WTC11 (cell line): ENCODE measurements around the gene ELMO1. TPM values are rescaled to one million over a fixed set of nuclear protein-coding genes. Genes with fewer than 3 reads are reported as not detected.

Experiments
- ATAC-seq: fragments of 200-7000 bp; cut with Tn5 transposase; 2 replicates; pipeline ENCODE4 v1.10.0; 2021; ENCODE audit warnings: mild to moderate bottlenecking, moderate library complexity
- CTCF ChIA-PET: fragments of 300-600 bp; sonication (Branson Sonifier 250); formaldehyde crosslinking; loops from one replicate; lab custom pipeline; 2021; ENCODE audit warnings: antibody characterized with exemption; lab: Charles Lee
- POLR2A ChIA-PET: fragments of 350-600 bp; sonication (Branson Sonifier 250); formaldehyde crosslinking; loops from one replicate; lab custom pipeline; 2021; ENCODE audit warnings: antibody characterized with exemption; lab: Charles Lee
- DNase-seq: peaks from one replicate; pipeline ENCODE4 v3.0.0; 2021; ENCODE audit warnings: low spot score
- H3K27ac Mint-ChIP-seq: 2 replicates; pipeline ENCODE4 v1.8.0; 2021; ENCODE audit warnings: mixed read lengths
- H3K27me3 Mint-ChIP-seq: 2 replicates; pipeline ENCODE4 v1.8.0; 2021; ENCODE audit warnings: low read depth, mild to moderate bottlenecking, moderate library complexity, mixed read lengths
- H3K36me3 Mint-ChIP-seq: 2 replicates; pipeline ENCODE4 v1.8.0; 2021; ENCODE audit warnings: mixed read lengths
- H3K4me1 Mint-ChIP-seq: 2 replicates; pipeline ENCODE4 v1.8.0; 2022; ENCODE audit warnings: mixed read lengths
- H3K4me3 Mint-ChIP-seq: 2 replicates; pipeline ENCODE4 v1.8.0; 2021; ENCODE audit warnings: mild to moderate bottlenecking, moderate library complexity, mixed read lengths
- H3K9me3 Mint-ChIP-seq: 2 replicates; pipeline ENCODE4 v1.8.0; 2021; ENCODE audit warnings: mixed read lengths
- ATF1 ChIP-seq: sonication (generic); formaldehyde crosslinking; IDR thresholded peaks from 2 replicates; pipeline ENCODE4 v1.8.1; 2023; ENCODE audit warnings: mild to moderate bottlenecking, moderate library complexity, missing genetic modification reagents
- CDX4 ChIP-seq: fragments of 250-450 bp; sonication (Bioruptor Pico); IDR thresholded peaks from 2 replicates; pipeline ENCODE4 v1.9.0; 2021; ENCODE audit warnings: moderate library complexity, mild to moderate bottlenecking, inconsistent platforms, borderline replicate concordance
- CTCF ChIP-seq: fragments of 200-600 bp; IDR thresholded peaks from 2 replicates; pipeline ENCODE4 v1.8.0; 2022; ENCODE audit warnings: antibody characterized with exemption
- FOXP4 ChIP-seq: sonication (generic); formaldehyde crosslinking; IDR thresholded peaks from 2 replicates; pipeline ENCODE4 v1.8.0; 2022; ENCODE audit warnings: mild to moderate bottlenecking, missing genetic modification reagents
- GRHL2 ChIP-seq: fragments of 250-450 bp; sonication (Bioruptor Pico); IDR thresholded peaks from 2 replicates; pipeline ENCODE4 v1.8.0; 2022; ENCODE audit warnings: mild to moderate bottlenecking, moderate library complexity; ENCODE audit not compliant: insufficient replicate concordance, severe bottlenecking
- GTF2I ChIP-seq: fragments of 250-450 bp; sonication (Bioruptor Pico); conservative IDR thresholded peaks from 2 replicates; pipeline ENCODE4 v1.4.0; 2021; ENCODE audit warnings: mild to moderate bottlenecking
- IRF1 ChIP-seq: sonication (generic); formaldehyde crosslinking; IDR thresholded peaks from 2 replicates; pipeline ENCODE4 v1.8.0; 2023; ENCODE audit warnings: missing genetic modification reagents
- MAX ChIP-seq: sonication (generic); formaldehyde crosslinking; IDR thresholded peaks from 2 replicates; pipeline ENCODE4 v1.8.0; 2022; ENCODE audit warnings: mild to moderate bottlenecking, missing genetic modification reagents
- NFYB ChIP-seq: sonication (generic); formaldehyde crosslinking; conservative IDR thresholded peaks from 2 replicates; pipeline ENCODE4 v1.8.0; 2022; ENCODE audit warnings: low read depth, missing genetic modification reagents
- NR2C2 ChIP-seq: sonication (generic); formaldehyde crosslinking; IDR thresholded peaks from 2 replicates; pipeline ENCODE4 v1.8.0; 2022; ENCODE audit warnings: mild to moderate bottlenecking, missing genetic modification reagents
- PREB ChIP-seq: sonication (generic); formaldehyde crosslinking; IDR thresholded peaks from 2 replicates; pipeline ENCODE4 v1.8.1; 2022; ENCODE audit warnings: mild to moderate bottlenecking, missing genetic modification reagents, moderate library complexity, borderline replicate concordance
- RORB ChIP-seq: fragments of 250-450 bp; sonication (Bioruptor Pico); IDR thresholded peaks from 2 replicates; pipeline ENCODE4 v1.9.0; 2021; ENCODE audit warnings: mild to moderate bottlenecking
- SOX15 ChIP-seq: fragments of 250-450 bp; sonication (Bioruptor Pico); IDR thresholded peaks from 2 replicates; pipeline ENCODE4 v1.9.0; 2021; ENCODE audit warnings: mild to moderate bottlenecking
- SP1 ChIP-seq: sonication (generic); formaldehyde crosslinking; conservative IDR thresholded peaks from 2 replicates; pipeline ENCODE4 v1.8.1; 2022; ENCODE audit warnings: missing genetic modification reagents
- STAT6 ChIP-seq: sonication (generic); formaldehyde crosslinking; conservative IDR thresholded peaks from 2 replicates; pipeline ENCODE4 v1.8.1; 2023; ENCODE audit warnings: mild to moderate bottlenecking, low read depth, missing genetic modification reagents, moderate library complexity
- ZNF138 ChIP-seq: sonication (generic); formaldehyde crosslinking; conservative IDR thresholded peaks from 2 replicates; pipeline ENCODE4 v1.8.1; 2022; ENCODE audit warnings: mild to moderate bottlenecking, moderate library complexity, missing genetic modification reagents
- total RNA-seq: library from RNA; stranded (reverse); gene quantifications from 3 replicates; pipeline ENCODE4 v1.2.3, GENCODE V29; 2021

Gene ELMO1
- total RNA-seq, 1 experiment from 2014 or later = 19.4 TPM

GRCh38 chr7:37318541-37318940 lies 130.1 kb downstream of the ELMO1 start:
- no peaks in the 10 kb centered on the region for H3K27me3 Mint-ChIP-seq
- TF ChIP-seq ZNF138 = no peak
- no peak for TF ChIP-seq STAT6 (CRISPR knock-in tag)
- TF ChIP-seq CTCF = no peak
- no peak for TF ChIP-seq FOXP4
- no peak for TF ChIP-seq SOX15 (CRISPR knock-in tag)
- no peak for TF ChIP-seq GRHL2
- no peak for TF ChIP-seq NR2C2 (CRISPR knock-in tag)
- no peak for TF ChIP-seq RORB (CRISPR knock-in tag)
- no peak for TF ChIP-seq MAX (CRISPR knock-in tag)
- TF ChIP-seq PREB (CRISPR knock-in tag) = no peak
- no peak for TF ChIP-seq NFYB (CRISPR knock-in tag)
- TF ChIP-seq CDX4 (CRISPR knock-in tag) = no peak
- no peak for TF ChIP-seq SP1 (CRISPR knock-in tag)
- TF ChIP-seq, all 79 proteins: peak for 0
- ChIA-PET CTCF (no interaction called here), POLR2A (no interaction called here)
- H3K4me1 Mint-ChIP-seq = peaks cover 4% of the 10 kb centered on the region
- DNase-seq = no peak
- no peak overlapping the region for H3K4me3 Mint-ChIP-seq
- H3K9me3 Mint-ChIP-seq = no peaks in the 10 kb centered on the region
- H3K27ac Mint-ChIP-seq = no peak overlapping the region
- no peaks in the 10 kb centered on the region for H3K36me3 Mint-ChIP-seq
- ATAC-seq = no peak

GRCh38 chr7:37315772-37316715 lies 132.6 kb downstream of the ELMO1 start:
- Mint-ChIP-seq H3K4me1 (peaks cover 7% of the 10 kb centered on the region), H3K9me3 (no peaks in the 10 kb centered on the region), H3K27ac (no peak overlapping the region), H3K36me3 (no peaks in the 10 kb centered on the region), H3K4me3 (no peak overlapping the region), H3K27me3 (no peaks in the 10 kb centered on the region)
- ChIA-PET CTCF (no interaction called here), POLR2A (no interaction called here)
- ATAC-seq (no peak), DNase-seq (no peak)
- no peak for TF ChIP-seq CTCF
- no peak for TF ChIP-seq GTF2I (CRISPR knock-in tag)
- TF ChIP-seq IRF1 (CRISPR knock-in tag) = no peak
- no peak for TF ChIP-seq ATF1 (CRISPR knock-in tag)
